GM04504 (cell line): ENCODE results near the gene LMF1.

Experiments
- DNase-seq: peaks from one replicate; pipeline ENCODE4 v3.0.0-alpha.2; 2012; ENCODE audit warnings: low read depth

The LMF1 gene

DNA sequence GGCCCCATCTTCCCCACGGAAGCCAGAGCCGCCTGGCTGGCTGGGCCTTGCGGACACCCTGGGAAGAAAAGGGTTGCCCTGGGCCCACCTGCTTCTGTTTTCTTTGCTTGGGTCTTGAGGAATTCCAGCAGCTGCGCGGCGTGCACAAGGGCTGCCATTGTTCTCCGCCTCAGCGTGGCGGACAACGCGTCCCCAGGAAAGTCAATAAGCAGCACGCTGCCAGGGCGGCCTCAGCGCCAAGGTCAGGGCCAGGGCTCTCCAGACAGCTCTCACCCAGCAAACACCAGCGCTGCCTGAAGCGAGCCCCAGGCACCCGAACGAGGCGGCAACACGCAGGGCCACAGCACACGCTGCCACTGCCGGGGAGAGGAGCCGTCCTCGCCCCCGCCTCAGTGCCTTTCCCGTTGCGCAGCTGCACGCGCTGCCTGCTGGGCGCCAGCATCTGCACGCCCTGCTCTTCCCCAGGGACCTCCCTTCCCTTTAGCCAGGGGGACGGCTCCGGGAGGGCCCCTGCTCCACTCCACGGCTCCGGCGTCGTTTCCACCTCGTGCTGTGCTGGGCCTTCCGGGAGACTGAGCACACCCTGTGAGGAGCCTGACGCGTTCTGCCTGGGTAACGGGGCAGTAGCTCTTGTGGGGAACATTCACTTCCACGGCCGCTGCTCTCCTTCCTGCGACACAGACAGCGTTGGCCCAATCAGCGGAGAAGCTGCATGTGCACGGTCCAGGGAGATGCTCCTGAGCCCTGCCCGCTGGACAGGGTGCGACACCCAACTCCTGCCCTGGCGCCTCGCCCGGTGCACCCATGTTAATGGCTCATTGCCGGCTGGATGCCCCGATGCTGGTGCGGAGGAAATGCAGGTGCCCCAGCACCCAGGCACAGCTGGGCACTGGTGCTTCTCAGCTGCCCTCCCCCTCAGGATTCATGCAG, 57.8 kb downstream of the LMF1 start:
- no peak for DNase-seq

DNA sequence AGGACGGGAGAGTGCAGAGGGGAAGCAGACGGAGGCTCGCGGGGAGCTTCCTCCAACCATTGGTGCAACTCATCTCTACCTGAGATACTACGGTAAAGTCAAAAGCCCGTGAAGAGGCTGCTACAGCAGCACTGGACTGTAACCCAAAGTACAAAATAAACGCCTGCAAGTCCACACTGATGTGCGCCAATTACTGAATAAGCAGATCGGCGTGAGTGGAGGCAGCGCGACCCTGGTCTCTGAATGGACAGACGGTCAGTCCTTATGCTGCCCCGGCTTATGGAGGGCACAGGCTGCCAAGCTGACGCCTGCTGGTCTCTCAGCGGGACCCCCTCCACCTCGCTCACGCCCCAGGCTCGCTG, 58.5 kb downstream of the LMF1 start:
- no peak for DNase-seq

DNA sequence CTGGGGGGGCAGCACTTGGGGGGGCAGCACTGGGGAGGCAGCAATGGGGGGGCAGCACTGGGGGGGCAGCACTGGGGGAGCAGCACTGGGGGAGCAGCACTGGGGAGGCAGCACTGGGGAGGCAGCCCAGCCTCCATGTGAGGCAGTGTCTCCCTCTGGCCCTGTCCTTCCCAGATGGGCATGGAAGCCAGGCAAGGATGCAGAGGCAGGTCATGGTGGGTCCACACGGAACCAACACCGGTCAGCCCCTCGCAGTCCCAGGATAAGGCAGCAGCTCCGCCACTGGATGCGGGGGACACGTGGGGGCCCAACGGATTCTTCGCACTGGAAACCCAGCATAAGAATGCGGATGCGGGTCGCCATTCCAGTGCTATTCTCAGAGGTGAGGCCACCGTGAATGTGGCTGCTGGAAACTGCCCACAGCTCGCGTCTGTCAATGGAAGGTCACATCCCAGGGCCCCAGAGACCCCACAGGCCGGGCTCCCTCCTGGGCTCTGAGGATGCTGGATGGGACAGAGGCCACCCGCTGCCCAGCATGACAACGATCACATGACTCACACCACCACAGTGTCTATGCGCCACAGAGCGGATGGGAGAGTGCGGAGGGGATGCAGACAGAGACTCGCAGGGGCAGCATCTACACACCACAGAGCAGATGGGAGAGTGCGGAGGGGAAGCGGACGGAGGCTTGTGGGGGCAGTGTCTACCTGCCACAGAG, 59.0 kb downstream of the LMF1 start:
- DNase-seq = no peak

DNA sequence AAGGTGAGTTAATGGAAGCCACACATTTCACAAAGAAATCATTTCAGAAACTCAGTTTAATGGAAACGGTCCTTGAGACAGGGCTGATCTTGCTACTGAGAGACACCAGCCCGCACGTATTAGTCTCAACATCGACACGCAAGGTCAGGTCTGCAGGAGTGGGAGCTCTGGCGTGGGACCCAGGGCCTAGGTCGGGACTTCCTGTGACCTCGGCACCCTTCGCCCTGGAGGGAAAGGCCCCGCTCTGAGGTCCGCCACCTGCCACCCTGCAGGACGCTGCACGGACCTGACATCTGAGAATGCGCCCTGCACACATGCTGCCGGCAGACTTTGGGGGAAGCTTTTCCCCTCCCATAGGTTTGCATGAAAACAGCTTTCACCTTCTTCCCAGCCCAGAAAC, 59.7 kb downstream of the LMF1 start:
- no peak for DNase-seq

DNA sequence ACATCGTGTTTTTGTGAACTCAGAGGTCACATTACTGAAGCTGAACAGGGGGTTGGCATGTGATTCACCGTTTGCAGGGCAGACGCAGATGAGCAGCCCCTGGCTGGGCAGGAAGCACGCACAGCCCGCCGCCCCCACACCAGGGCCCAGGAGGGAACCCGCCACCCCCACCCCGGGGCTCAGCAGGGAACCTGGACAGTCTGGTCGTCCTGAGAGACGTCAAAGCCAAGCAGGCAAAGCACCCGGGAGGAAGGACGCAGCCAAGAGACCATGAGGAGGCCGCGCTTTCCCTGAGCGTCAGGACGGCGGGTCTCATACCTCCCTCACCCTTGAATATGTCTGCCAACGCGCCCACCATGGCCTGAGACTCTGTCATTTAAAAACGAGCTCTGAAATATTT, 60.6 kb downstream of the LMF1 start:
- DNase-seq = no peak

DNA sequence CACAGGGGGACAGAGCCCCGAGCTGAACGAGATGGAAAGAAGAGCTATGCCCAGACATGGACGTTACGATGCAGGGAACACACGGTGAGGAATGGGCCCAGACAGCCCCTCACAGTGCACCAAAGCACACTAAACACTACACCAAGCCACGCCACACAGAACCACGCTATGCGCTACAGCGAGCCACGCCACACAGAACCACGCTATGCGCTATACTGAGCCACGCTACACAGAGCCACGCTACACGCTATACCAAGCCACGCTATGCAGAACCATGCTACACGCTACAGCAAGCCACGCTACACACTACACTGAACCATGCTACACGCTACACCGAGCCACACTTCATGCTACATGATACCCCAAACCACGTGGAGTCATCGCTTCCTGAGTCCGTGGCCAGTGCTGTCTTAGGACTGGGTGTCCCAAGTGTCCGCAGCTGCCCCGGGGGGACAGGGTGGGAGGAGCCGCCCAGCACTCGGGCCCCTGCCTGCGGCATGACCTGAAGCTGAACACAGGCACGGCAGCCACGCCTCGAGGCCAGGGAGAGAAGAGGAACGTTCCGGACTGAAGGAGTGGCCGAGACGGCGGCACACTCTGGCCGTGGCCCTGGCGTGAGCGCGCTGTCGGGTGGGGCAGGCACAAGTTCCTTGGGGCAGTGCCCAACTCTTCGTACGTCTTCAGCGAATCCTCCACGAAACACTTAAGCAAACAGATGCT, 61.3 kb downstream of the LMF1 start:
- DNase-seq = no peak

DNA sequence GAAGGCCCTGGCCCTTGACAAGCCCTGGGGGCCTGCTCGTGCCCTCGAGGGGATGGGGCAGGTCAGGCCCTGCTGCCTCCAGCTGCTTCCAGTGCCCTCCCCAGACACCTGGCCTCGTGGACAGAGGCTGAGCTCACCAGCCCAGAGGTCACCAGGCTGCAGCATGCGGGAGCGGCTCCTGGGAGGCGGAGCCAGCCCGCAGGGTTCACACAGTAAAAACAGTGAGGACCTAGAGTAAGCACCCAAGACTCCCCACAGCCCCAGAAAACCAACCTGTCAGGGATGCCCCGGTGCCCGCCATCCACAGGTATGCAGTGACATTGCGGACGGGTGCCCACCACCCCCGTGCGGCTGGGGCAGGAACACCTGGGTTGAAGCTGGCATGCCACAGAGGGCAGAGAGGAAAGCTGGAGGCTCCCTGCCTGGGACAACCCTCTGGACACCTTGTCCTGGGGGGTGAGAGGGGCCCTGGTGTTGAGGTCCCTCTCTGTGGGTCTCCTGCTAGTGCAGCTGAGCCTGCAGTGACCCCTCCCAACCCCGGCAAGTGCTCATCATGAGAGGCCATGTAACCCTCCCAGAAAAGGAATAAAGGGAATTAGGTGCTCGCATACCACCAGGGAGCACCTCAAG, 62.1 kb downstream of the LMF1 start:
- DNase-seq = no peak

DNA sequence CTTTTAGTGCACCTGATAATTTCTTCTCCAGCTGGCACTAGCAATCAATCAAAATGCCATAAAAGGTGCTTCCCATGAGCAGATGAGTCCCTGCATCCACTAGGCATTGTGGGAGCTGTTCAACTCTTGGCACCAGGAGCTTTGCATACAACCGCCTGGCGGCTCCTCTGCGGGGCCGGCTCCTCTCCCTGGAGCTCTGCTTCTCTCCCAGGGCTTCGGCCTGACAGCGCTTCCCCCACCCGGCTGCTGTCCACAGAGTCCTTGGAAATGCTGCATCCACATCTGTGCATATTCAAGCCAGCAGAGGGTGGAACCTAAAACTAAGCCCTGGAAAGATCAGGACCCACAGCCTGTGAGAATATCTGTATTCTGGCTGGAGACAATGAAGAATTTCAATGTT, 62.9 kb downstream of the LMF1 start:
- no peak for DNase-seq

DNA sequence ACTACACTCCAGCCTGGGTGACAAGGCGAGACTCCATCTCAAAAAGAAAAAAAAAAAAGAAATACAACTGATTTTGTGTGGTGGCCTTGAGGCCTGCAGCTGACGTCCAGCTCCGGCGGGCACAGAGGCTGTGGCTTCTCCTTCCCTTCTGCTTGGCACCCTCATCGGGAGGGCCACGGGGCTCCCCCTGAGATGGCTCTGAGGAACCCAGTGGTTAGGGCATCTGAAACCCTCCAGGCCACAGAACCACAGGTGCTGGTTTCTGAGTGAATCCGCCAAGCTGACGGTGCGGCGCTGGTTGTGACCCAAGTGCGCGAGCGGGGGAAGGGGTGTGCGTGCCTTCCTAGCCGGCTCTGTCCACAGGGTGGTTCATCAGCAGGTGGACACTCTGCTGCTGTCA, 63.4 kb downstream of the LMF1 start:
- no peak for DNase-seq

DNA sequence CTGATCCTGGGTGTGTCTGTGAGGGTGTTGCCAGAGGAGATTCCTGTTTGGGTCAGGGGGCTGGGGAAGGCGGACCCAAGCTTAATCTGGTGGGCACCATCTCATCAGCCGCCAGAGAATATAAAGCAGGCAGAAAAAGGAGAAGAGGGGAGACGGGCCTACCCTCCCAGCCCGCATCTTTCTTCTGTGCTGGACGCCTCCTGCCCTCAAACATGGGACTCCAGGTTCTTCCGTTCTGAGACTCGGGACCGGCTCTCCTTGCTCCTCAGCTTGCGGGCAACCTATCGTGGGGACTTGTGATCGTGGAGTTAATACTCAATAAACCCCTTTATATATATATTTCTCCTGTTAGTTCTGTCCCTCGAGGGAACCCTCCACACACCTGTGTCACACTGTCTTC, 64.5 kb downstream of the LMF1 start:
- no peak for DNase-seq

DNA sequence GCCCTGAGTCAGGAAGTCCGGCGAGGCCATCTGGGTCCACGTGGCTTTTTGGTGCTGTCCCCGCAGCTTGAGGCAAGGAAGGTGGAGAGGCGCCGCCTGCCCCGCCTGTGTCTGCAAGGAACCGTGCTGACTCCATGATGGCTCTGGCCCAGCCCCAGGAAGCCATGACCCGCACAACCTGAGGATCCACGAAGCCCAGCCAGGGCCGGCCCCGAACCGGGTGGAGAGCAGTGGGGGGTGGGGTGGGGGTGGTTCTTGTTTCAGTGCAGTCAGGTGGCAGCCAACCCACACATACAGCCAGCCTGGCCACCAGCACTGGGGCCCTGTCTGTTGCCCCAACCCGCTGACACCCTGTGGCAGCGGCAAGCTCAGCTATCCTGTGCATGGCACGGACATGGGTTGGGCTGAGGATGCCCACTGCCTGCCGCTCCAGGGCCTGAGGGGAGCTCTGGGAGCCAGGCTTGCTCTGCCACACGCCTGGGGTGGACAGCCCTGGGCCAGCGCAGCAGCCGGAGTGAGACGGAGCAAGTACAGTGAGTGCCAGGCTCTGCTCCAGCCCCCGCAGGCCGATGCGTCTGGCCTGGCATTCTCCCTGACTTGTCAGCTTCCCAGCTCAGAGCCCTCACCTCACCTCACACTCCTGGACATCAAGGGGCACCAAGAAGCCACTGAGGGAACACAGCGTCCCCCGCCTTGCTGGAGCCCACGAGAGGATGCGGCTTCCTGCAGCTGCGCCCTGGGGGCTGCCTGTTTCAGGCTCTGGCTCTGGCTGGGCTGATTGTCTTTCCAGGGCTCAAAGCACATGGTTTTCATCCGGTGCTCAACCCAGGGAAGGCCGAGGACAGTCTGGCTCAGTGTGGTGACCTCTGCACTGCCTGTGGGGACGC, 68.8 kb downstream of the LMF1 start:
- no peak for DNase-seq

DNA sequence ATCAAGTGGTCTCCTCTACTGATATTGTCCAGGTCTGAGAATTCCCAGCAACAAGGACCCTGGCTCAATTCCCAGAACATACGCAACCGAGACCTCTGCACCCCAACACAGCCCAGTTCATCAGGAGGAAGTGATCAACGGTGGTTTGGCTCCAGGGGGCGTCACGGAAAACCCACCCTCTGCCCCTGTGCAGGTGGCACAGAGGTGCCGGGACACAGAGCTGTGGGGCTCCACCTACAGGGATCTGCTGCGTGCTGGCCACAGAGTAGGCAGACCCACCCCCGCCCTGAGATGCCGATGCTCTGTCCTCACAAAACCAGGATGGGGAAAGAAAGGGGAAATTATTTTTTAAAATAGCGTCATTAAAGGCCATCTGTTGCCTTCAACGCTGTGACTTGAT, 69.6 kb downstream of the LMF1 start:
- DNase-seq = no peak

DNA sequence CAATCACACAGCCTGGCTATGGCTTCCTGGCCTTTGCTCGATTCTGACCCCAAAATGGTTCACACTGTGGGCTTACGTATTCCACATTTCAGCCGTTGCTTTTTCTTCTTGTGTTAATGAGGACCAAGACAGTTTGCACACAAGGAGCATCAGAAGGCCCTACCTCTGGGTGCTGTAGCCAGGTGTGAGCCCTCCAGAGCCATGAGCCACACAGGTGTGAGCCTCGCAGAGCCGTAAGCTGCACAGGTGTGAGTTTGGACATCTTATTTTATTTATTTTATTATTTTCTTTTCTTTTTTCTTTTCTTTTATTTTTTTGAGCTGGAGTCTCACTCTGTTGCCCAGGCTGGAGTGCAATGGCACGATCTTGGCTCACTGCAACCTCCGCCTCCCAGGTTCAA, 70.6 kb downstream of the LMF1 start:
- no peak for DNase-seq

DNA sequence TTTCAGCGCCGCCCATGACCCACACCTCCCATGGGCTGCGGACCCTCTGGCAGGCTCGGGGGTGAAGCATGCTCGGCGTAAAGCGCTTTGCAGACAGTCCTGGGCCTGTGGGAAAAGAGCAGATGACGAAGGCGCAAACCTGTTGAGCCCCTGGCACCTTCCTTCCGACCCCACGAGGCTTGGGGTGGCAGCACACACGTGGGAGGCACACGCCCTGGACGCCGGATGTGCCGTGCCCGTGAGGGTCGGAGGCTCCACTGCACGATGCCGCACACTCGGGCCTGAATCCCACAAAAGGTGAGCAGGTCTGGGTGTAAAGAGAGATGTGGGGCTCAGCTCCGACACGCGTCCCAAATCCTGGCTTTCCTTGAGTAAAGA, 71.1 kb downstream of the LMF1 start:
- no peak for DNase-seq

DNA sequence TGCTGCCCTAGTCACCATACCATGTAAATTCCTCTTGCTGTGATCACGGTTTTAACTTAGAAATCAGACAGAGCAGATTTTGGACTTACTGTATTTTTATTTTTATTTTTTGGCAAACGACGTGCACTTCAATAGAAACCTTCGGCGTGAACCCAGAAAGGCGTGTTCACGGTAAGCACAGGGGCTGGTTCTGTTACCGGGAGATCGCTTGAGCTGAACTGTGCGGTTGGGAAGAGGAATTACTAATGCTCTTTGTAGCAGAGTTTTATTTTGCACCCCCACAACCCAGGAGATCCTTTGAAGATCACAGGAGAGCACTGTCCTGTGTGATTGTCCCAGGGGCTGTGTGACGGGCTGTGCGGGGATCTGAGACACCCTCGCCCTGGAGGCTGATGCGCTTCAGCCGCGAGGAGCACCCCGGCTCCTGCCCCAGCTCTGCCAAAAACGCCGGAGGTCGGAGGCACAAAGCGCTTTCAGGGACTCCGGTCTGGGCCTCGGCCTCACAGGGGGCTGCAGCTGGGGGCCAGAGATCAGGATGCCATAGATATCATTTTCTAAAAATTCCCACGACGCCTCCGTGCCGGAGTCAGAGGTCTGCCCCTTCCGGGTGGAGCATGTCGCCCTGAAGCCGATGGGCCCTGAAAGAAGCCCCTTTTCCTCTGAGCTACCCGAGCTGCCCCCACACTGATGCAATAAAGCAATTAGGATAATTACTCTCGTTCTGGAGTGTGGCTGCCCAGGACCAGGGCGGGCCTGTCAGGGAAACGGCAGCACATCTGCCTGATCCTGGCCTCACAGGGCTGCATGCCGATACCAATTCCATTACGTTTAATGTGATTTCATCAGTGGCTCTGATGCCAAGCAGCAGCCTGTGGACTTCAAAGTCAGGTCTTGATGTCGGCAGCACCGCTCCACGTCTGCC, 71.8 kb downstream of the LMF1 start:
- no peak for DNase-seq

DNA sequence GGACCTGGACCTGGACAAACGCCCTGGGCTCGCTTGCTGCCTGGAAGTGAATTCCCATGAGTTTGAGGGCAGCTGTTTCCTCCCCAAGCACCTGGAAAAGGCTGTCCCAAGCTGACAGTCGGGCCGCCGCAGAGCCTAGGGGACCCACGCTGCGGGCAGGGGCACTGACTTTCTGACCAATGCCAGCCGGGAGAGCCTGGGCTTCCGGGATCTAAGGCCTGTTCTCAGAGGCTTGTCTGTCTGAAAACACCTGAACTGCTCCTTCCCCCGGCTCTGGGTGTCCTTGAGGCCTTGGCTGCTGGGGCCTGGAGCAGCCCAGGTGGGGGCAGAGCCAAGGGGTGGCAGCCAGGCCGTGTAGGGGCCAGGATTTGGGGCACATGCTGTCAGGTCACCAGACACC, 72.6 kb downstream of the LMF1 start:
- DNase-seq = no peak

DNA sequence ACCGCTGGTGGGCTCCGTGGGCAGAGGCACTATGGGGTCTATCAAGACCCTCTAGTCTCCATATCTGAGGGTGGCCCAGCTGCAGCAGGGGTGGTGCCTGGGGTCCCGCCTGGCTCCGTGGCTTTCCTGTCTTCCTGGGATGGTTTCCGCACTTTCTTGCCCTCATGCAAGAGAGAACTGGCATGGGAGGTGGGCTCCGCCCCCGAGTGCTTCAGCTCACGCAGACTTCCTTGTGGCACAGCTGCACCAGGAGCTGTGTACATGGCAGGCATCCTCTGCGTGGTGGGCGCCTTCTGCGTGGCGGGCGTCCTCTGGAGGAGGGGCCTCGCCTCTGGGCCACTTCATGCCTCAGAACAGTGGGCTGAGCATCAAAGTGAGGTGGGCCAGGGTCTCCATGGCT, 73.1 kb downstream of the LMF1 start:
- no peak for DNase-seq

DNA sequence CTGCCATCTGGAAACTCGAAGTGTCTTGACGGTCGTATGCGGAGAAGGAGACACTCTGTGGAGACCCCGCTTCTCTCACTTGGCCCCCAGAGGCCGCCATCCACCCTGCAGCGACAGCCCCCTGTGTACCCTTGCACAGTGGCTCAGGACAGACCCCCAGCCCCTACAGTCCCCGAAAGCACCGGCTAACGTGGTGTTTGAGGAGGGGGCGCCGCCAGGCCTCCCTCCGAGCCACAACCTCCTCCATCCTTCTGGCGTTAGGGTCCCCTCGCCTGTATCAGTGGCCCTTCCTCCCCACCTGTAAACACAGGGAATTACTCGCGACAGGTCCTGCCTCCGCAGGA, 73.6 kb downstream of the LMF1 start:
- DNase-seq = no peak

DNA sequence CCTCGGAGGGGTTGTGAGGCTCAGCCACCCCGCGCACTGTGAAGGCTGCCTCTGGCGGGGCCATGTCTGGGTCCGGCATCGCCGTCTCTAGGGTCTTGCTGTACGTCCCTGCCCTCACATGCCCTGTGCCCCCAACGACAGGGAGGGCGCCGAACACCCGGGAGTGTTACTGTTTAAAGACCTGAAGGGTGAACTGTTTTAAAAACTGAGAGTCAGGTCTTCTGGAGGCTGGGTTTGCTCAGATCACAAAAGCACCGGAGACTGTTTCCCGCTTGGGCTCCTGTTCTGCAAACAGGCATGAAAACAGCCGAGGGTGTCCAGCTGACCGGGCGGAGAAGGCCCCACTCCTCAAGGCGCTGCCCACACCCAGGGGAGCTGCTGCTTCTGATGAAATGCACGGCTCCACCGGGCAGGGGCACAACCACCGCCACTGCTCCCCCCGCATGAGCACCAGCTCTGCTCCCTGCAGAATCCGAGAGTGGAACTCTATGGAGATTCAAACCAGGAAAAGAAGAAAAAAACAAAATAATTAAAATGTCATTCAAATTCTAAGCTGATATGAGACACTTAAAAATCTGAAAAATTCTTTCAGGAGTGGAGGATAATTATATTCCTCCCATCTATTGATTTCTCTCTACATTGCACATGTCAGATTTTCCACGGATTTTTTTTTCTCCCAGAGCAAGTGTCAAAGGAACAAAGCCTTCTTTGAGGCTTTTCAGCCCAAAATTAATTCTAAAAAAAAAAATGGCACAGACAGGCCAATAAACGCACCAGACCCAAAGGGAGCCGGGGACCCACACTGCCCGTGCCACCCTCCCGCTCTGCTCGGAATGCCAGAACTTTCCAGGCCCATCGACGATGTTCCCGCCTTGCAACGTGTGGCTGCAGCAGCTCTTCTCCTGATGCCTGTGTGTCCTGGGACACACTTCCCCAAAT, 74.3 kb downstream of the LMF1 start:
- DNase-seq = no peak
